NT2/D1 (cell line): Measurements from ENCODE around the gene LAG3.

Experiments
- SUZ12 ChIP-seq: IDR thresholded peaks from 2 replicates; pipeline ENCODE4 v1.6.1; 2011; ENCODE audit not compliant: insufficient read length, insufficient read depth; ENCODE audit errors: extremely low read depth
- YY1 ChIP-seq: IDR thresholded peaks from 2 replicates; pipeline ENCODE4 v1.6.1; 2011; ENCODE audit not compliant: insufficient read length, insufficient read depth
- ZNF274 ChIP-seq: IDR thresholded peaks from 2 replicates; pipeline ENCODE4 v1.6.1; 2011; ENCODE audit warnings: mild to moderate bottlenecking, low read depth, low read length

GRCh38 chr12:6810758-6811157 is 38.4 kb downstream of the LAG3 start:
- TF ChIP-seq ZNF274 (no peak), YY1 (no peak), SUZ12 (no peak)
